Posterior cingulate gyrus (tissue), 11 donors: ENCODE results near the gene DBNL.

Experiments
- DNase-seq, 10 donors: peaks; one replicate each; pipeline versions ENCODE4 v3.0.0 to v3.0.0-alpha.2; 2020 to 2021; ENCODE audit warnings: mixed read lengths in 3 of 10
- intact Hi-C: fragments of 100-400 bp; cut with DNase I; formaldehyde crosslinking; loops from one replicate; pipeline ENCODE4 v1.15.1; 2023

Gene DBNL

DNA sequence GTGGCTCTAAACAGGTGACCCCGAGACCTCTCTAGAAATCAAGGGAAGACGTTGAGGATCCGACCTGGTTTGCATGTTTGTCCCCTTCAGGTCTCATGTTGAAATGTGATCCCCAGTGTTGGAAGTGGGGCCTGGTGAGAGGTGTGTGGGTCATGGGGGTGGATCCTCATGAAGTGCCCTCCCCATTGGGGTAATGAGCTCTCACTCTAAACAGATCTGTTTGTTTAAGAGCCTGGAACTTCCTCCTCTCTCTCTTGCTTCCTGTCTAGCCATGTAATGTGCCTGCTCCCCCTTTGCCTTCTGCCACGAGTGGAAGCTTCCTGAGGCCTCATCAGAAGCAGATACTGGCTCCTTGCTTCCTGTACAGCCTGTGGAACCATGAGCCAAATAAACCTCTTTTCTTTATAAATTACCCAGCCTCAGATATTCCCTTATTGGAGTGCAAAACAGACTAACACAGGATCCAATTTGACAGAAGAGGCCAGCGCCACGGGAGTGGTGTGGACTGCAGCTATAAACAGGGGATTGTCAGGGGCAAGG is 48.7 kb downstream of the DBNL start:
- intact Hi-C loops: no loop called here
- peak in 2 of 10 donors; percentile 10 to 13 for DNase-seq

DNA sequence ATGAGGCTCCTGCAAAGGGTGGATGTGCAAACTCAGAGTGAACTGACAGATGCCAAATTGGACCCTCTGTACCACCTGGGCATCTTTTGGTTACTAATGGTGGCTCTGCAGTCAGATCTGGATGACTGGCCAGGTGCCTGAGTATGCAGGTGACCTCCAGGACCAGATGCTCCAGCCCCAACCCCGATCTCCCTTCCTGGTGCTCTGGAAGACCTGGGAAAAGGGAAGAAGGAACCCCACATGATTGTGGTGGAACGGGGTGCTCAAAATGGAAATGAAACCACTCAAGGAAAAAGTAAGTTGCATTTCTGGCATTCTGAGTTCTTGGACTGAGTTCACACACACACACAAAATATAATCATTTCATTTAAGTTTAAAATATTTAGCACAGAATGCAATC is 49.9 kb downstream of the DBNL start:
- intact Hi-C loops: no loop called here
- peak in 1 of 10 donors; percentile 51 for DNase-seq

DNA sequence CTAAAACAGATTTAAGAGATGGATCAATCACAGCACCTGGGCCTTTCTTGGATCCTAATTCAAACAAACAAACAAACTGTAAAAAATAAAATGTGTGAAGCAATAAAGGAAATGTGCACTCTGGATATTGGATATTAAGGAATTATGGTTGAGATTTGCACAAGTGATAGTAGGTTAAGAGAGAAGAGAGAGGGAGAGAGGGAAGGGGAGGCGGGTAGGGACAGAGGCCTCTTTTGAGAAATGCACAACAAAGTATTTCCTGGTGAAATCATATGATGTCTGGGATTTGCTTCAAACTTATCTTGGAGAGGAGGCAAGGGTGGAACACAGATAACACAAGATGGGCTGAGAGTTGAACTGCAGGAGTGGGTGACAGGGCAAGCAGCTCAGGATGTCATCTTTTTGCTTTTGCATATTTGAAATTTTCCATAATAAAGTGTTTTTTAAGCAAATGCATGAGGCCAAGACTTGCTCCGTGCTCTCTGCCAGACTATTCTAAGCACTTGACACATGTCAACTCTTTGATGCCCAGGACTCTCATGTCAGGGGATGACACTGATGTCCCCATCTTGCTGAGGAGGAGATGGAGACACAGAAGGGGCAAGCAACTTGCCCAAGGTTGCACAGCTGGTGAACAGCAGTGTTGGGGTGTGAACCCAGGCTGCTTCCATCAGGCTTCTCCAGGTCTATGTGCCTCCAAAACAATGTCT is 50.5 kb downstream of the DBNL start:
- intact Hi-C loops: no loop called here
- DNase-seq: peak in 1 of 10 donors; percentile 11

DNA sequence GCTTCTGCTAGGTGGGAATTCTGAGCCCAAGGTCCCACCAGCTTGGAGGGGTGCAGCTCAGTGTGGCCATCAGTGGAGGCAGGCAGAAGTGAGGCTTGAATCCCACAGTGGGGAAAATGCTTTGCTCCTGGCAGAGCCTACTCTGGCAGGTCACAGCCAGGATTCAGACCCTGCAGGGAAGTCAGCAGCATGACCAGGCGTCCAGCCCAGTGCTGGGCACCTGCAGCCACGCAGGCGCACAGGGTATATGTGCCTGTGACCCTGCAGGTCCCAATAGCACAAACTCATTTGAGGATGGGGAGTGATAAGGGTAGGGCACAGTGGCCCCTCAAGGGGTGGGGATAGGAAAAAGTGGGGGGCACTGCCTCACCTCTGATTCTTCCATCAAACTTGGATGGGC is 51.3 kb downstream of the DBNL start:
- DNase-seq: peak in 1 of 10 donors; percentile 51
- intact Hi-C loops: no loop called here

DNA sequence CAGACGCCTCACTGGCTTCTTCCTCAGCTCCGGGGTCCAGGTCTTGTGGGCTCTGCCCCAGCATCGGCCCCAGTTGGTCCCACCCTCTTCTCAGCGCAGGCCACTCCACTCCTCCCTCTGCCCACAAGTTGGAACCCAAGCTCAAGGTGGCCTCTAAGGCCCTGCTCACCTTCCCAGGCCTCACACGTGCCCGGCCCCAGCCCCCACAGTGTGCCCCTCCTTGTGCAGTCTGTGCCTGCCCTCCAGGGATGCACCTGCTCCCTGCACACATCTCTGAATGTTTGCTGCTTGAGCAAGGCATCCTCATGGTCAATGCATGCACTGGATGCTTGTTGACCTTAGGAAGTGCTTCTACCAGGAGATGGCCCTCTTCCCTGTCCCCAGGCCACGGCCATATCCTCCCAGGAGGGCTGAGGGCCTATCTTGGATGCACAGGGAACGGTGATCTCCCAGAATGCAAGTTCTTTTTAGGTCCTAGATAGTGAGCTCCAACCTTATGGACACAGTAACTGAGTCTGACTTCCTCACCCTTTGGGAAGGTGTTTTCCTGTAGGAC is 51.9 kb downstream of the DBNL start:
- intact Hi-C loops: no loop called here
- DNase-seq: no peak

DNA sequence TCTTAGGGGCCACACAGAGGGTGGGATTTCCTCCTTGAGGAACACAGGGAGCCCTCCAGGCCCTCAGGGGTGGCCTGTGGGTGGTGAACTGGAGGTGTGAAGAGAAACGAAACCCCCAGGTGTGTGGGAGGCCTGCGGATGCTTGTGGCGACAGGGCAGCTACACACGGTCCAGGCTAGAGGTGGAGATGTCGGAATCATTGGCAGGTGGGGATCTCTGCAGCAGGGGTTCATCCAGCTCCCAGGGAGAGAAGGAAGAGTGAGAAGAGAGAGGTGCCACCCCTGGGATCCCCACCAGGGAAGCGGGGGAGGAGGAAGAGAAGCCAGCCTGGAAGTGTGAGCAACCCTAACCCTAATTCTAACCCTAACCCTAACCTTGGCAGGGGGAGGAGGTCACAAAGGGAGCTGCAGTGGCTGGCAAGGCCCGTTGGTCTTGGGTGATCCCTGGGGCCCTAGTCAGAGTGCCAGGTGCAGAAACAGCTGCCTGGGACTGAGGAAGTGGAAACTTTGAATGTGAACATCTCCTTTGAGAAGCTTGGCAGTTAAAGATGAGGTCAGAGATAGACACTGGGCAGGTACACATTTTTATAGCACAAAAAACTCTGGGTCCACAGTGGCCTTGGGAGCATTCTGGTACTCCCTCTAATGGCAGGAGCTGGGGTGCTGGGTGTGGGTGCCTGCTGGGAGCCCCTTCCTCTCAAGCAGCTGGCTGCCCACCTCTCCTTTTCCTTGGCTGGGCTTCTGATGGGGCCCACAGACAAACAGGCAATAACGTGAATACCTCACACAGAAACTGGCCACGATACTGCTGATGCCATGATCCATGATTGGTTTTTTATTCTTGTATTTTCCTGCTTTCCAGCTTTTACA is 52.8 kb downstream of the DBNL start:
- intact Hi-C loops: no loop called here
- DNase-seq: no peak

DNA sequence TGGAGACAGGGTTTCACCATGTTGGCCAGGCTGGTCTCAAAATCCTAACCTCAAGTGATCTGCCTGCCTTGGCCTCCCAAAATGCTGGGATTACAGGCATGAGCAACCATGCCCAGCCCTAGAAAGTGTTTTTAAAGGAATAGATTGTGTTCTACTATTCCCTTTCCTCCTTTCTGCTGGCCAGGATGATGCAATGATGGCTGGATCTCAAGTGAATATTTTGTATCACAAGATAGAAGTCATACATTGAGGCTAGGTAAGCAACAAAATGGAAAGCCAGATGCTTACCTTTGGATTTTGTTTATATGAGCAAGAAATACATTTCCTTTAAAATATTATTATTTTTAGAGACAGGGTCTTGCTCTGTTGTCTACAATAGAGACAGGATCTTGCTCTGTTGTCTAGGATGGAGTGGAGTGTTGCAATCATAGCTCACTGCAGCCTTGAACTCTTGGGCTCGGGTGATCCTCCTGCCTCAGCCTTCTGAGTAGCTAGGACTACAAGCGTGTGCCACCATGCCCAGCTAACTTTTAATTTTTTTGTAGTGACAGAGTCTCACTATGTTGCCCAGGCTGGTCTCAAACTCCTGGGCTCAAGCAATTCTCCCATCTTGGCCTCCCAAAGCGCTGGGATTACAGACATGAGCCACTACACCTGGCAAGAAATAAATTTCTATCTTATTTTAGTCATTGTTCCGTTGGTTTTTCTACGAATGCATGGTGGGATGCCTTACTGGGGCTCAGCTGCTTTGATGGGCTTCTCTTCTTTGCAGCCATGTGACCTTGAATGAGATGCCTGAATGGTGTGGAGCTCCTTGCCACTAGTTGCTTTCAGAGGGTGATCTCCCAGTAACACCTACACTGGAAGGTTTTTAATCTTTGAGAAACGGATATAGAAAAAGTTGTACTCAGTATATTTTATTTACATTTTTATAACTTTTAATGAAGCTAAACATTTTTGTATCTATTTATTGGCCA is 53.9 kb downstream of the DBNL start:
- intact Hi-C loops: no loop called here

DNA sequence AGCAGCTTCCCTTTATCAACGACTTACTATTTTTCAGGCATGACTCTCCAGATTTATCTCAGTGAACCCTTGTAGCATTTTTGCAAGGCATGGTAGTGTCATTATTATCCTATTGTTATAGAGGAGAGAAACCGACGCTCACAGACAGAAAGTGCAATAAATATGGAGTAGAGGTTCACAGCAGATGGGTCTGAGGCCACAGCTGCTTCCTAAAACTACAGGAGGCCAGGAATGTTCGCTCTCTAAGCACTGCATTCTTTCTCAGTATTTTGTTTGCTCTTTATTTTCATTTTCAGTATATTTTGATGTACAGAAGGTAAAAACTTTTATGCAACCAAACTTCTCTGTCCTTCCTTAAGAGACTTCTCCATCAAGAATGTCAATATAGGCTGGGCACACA is 55.2 kb downstream of the DBNL start:
- no peak for DNase-seq
- intact Hi-C loops: no loop called here

More for the DNA sequence above, 53.9 kb downstream of the DBNL start:
- no peak for DNase-seq

DNA sequence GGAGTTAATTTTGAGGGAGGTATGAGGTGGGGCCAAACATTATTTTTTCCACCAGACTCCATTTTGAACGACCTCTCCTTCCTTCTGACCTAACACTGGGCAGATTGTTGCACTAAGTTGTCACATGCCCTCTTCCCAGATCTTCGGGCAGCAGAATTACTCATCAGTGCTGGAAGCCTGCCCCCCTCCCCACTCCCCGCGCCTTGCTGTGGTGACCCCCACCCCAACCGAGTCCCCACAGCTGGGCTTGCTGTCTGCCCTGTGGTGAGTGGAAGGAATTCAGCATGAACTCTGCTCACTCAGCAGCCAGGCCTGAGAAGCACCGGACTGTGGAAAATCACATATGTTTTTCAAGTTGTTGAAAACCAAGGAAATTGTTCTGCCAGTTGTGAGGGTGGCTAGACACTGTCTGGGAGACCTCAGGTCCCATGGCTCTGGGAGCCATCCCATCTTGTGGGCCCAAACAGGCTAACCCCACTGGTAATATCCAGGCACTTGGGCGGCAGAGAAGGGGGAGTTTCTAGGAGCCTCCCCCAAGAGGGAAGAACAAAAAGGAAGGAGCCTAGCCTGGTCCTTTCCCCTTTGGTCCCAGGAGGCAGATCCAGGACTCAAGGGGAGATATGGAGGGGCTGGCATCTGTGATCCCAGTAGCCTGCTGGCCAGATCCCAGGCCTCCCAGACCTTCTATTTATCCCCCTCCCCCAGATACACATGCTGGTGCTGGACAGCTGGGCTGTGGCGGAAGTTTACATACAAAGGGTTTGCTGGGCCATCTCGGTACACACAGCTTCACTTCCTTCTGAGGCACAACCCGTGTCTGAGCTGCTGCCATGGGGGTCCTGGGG is 56.2 kb downstream of the DBNL start:
- DNase-seq: peak in 4 of 10 donors; percentile 38 to 86 (median 58)
- intact Hi-C loops: no loop called here

DNA sequence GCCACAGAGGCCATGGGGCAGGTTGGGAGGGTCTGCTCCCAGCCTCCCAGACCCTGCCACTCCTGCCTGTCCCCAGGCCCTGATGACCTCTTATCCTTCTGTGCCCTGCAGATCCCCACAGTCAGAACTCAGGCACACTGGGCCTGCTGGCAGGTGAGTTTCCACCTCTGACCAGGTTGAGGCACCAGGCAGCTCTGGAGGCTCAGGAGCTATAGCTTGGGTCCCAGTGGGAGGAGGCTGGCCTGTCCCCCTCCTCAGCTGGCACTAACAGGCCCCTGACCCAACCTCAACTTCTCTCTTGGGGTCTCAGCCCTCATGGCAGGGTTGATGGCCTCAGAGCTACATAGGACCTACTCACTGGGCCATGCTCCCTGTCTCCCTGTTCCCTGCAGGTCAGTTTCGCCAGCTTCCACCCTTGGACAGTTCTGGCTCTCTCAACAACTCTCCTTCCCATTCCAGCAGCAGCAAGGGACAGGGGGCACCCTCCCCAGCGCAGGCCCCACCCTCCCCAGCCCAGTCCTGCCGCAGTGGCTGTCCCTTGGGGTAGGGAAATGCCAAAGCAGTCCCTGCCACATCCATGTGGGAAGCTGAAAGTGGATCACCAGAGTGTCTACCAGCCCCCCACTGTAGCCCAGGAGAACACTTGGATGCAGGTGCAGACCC is 56.9 kb downstream of the DBNL start:
- intact Hi-C loops: no loop called here
- DNase-seq: peak in 2 of 10 donors; percentile 17 to 55

DNA sequence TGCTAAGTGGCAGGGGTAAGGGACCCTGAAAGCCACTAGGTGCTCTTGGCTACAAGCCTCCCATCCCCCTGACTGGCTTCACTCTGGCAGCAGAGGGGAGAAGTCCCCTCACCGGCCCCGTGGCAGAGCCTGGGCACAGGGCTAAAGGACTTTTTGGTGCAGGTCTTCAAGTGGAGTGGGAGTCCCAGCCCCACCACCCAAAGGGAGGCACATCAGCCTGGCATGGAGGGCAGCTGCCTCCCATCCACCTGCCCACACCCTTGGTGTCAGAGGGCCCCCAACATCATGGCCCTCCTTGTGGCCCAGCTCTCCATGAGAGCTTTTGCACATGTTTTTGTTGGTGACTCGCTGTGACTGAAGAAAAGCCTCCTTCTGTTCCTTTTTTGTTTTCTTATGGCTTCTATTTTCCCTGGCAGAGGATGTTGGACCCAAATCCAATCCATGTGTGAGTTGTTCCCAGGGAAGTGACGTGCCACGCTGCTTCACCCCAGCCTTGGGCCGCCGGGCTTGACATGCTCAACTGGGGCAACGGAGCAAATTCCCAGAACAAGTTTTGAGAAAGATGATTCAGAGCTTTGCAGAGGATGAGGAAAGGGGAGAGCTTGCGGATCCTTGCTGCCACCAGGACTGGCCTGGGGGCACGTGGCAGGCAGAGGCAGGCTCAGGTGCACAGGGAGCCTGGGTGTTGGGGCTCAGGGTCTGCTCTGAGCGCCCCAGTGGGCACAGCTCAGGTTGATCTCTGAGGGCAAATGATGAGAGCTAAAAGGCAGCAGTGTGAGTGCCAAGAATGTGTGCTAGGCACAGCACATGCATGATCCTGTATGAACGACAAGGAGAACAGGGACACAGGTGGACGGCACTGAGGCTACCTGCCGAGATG is 57.7 kb downstream of the DBNL start:
- intact Hi-C loops: no loop called here

DNA sequence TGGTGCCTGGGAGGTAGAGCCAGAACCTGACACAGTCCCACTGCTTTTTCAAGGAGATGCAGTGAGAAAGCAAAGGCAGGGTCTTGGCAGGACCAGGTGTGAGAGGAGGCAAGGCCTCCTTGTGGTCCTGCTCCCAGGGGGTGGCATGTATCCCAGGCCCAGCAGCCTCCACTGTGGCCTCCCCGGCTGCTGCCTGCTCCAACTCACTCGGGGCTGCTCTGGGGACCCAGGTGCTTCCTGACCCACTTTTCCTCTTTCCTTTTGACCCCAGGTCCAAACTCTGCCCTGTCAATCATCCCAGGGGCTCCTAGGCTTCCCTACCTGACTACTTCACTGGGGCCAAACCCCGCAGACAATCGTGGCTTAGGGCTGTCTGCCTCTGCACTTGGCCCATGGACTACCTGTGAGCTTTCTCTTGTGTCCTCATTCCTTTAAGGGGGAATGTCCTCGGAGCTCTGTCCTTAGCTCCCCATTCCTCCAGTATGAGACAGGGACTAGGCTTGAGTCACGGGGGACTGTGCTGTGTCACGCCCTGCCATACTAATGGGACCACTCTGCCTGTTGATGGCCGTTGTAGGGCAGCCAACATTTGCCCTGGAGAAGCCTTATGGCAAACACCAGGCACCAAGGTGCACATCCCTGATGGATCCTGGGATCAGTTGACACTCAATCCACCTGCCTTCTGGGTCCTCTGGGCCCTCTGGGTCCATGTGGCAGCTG is 58.5 kb downstream of the DBNL start:
- DNase-seq: peak in 2 of 10 donors; percentile 32 to 55
- intact Hi-C loops: no loop called here

More for the DNA sequence above, 57.7 kb downstream of the DBNL start:
- DNase-seq: peak in 2 of 10 donors; percentile 76 to 83

DNA sequence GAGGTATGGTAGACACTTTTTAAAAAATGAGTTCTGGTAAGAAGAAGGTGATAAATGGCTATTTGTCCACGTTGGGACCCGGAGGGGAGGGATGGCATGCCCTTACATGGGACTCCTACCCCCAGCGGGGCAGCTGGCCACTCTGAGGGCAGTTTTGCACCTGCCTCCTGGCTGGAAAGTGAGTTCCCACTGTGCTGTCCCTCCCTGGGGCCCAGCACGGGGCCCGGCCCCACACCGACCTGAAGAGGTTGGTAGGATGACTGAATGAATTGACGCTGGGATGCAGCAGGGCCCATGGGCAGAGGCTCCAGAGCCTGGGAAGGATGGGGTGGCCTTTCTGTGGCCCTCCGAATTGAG is 59.0 kb downstream of the DBNL start:
- DNase-seq: peak in 3 of 10 donors; percentile 52 to 71 (median 69)
- intact Hi-C loops: no loop called here

DNA sequence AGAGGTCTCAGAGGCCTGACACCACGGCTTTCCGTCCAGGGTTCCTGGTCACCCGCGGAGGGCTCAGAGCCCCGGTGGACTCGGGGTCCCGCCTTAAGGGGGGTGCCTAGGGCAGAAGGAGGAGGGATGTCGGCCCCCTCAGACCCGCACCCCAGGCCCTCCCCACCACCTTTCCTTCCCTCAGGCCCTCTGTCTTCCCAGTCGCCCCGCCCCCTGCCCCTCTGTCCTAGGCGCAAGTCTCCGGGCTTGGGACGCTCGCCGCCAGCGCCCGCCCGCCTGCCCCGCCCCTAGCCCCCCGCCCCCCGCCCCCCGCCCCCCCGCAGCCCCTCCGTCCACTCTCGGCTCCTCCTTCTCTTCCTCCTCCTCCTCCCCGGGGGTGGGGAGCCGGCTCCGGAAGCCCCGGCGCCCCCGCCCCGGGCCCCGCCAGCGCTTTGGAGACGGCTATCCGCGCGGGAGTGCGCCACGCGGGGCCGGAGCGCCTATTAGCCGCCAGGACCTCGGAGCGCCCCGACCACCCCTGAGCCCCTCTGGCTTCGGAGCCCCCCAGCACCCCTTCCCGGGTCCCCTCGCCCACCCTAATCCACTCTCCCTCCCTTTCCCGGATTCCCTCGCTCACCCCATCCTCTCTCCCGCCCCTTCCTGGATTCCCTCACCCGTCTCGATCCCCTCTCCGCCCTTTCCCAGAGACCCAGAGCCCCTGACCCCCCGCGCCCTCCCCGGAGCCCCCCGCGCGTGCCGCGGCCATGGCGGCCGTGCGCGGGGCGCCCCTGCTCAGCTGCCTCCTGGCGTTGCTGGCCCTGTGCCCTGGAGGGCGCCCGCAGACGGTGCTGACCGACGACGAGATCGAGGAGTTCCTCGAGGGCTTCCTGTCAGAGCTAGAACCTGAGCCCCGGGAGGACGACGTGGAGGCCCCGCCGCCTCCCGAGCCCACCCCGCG is 59.7 kb downstream of the DBNL start, which contains the start of gene AEBP1:
Gene AEBP1, plus strand, starts transcription at position 423 of the 937 bp plus-strand sequence. Its CDS starts 321 bp downstream, at position 744.
- DNase-seq: peak in 3 of 10 donors; percentile 57 to 84 (median 79)
- intact Hi-C loops: no loop called here
